H1 (cell line): ENCODE measurements around the gene NKD2. TPM values are rescaled to one million over a fixed set of nuclear protein-coding genes. Genes with fewer than 3 reads are reported as not detected.

Experiments
- GABPA ChIP-seq: IDR thresholded peaks from 2 replicates; pipeline ENCODE4 v1.6.1; 2011; ENCODE audit warnings: mild to moderate bottlenecking, low read length, moderate library complexity, borderline replicate concordance; ENCODE audit not compliant: insufficient read depth
- KDM5A ChIP-seq: fragments of 200-600 bp; IDR thresholded peaks from 2 replicates; pipeline ENCODE4 v1.7.1; 2012; ENCODE audit warnings: mild to moderate bottlenecking, low read length, inconsistent platforms, mixed read lengths
- USF2 ChIP-seq: IDR thresholded peaks from 2 replicates; pipeline ENCODE4 v1.6.1; 2011; ENCODE audit warnings: low read length, improper control_type of control experiment
- polyA plus RNA-seq, 7 experiments: library from polyadenylated mRNA; depleted of rRNA in 3 of 7; stranded (reverse) in 5 of 7; unstranded in 2 of 7; fragments of >200 nt in 5 of 7; fragments of 200-250 nt in 2 of 7; gene quantifications; 1 replicate in 5 of 7; 2 replicates in 1 of 7; 4 replicates in 1 of 7; pipeline versions ENCODE4 v1.2.1 to v1.2.3, GENCODE V29; 2011 to 2013; ENCODE audit warnings: missing spikeins in 2 of 7, mixed read lengths in 2 of 7
- total RNA-seq: library from RNA; stranded (reverse); fragmentation: NEBNext Ultra II Directional; extraction: Animal tissue kit (Norgen Biotek cat#: 25700); gene quantifications from 2 replicates; pipeline ENCODE4 v1.2.1, GENCODE V29; 2021

NKD2 gene
- total and polyA plus RNA-seq, 2 of the 8 experiments (the other 6 are each of a cell fraction or from before 2014, with no cell fraction given): 5.5 to 7.9 TPM

GRCh38 chr5:1055896-1056610 is 47.5 kb downstream of the NKD2 start (continued):
- TF ChIP-seq GABPA (no peak), KDM5A (no peak), USF2 (no peak)
